HepG2 (cell line): ENCODE data around the gene TRPC1. TPM values are rescaled to one million over a fixed set of nuclear protein-coding genes. Genes with fewer than 3 reads are reported as not detected.
A peak's percentile ranks its signal among the peaks of the same experiment; 100 is the strongest.

ENCODE experiments used
- BRCA1 ChIP-seq: sonication (generic); formaldehyde crosslinking; IDR thresholded peaks from 2 replicates; pipeline ENCODE4 v1.4.0; 2020; ENCODE audit warnings: missing genetic modification reagents
- ETV5 ChIP-seq: IDR thresholded peaks from 2 replicates; pipeline ENCODE4 v1.6.1; 2018; ENCODE audit warnings: missing biosample characterization, missing genetic modification reagents, inconsistent platforms, borderline replicate concordance
- FOXO4 ChIP-seq: sonication (generic); formaldehyde crosslinking; conservative IDR thresholded peaks from 2 replicates; pipeline ENCODE4 v1.8.1; 2023; ENCODE audit warnings: missing genetic modification reagents
- IRF2 ChIP-seq: IDR thresholded peaks from 2 replicates; pipeline ENCODE4 v1.6.1; 2018; ENCODE audit warnings: missing genetic modification reagents, missing compliant biosample characterization
- KDM1A ChIP-seq: IDR thresholded peaks from 2 replicates; pipeline ENCODE4 v1.6.1; 2016; ENCODE audit warnings: missing compliant biosample characterization
- LCORL ChIP-seq, 2 experiments: fragments of 450-650 bp in 1 of 2; sonication (generic) in 1 of 2; formaldehyde crosslinking in 1 of 2; IDR thresholded peaks; 2 replicates each; pipeline versions ENCODE4 v1.5.0 to v1.6.1; 2017 to 2020; ENCODE audit warnings: antibody characterized with exemption in 1 of 2, missing genetic modification reagents in 1 of 2
- MXD1 ChIP-seq: sonication (generic); formaldehyde crosslinking; IDR thresholded peaks from 2 replicates; pipeline ENCODE4 v1.4.0; 2020; ENCODE audit warnings: mild to moderate bottlenecking, missing genetic modification reagents
- RFXAP ChIP-seq: sonication (generic); formaldehyde crosslinking; IDR thresholded peaks from 2 replicates; pipeline ENCODE4 v1.4.0; 2020; ENCODE audit warnings: missing genetic modification reagents, borderline replicate concordance
- SALL2 ChIP-seq: sonication (generic); formaldehyde crosslinking; IDR thresholded peaks from 2 replicates; pipeline ENCODE4 v1.8.1; 2023; ENCODE audit warnings: mild to moderate bottlenecking, missing genetic modification reagents, inconsistent platforms
- SATB2 ChIP-seq: sonication (generic); formaldehyde crosslinking; IDR thresholded peaks from 2 replicates; pipeline ENCODE4 v1.5.0; 2020; ENCODE audit warnings: missing genetic modification reagents
- SETDB1 ChIP-seq: sonication (generic); formaldehyde crosslinking; IDR thresholded peaks from 2 replicates; pipeline ENCODE4 v1.5.1; 2020; ENCODE audit warnings: missing genetic modification reagents, mild to moderate bottlenecking, borderline replicate concordance
- SNAPC4 ChIP-seq: sonication (generic); formaldehyde crosslinking; IDR thresholded peaks from 2 replicates; pipeline ENCODE4 v1.4.0; 2020; ENCODE audit warnings: mild to moderate bottlenecking, missing genetic modification reagents
- TGIF2 ChIP-seq: IDR thresholded peaks from 2 replicates; pipeline ENCODE4 v1.6.1; 2016; ENCODE audit warnings: control low read depth, missing compliant biosample characterization
- ZBTB42 ChIP-seq: sonication (generic); formaldehyde crosslinking; IDR thresholded peaks from 2 replicates; pipeline ENCODE4 v1.5.0; 2020; ENCODE audit warnings: mild to moderate bottlenecking, missing genetic modification reagents
- ZNF160 ChIP-seq: sonication (generic); formaldehyde crosslinking; IDR thresholded peaks from 2 replicates; pipeline ENCODE4 v1.8.0; 2022; ENCODE audit warnings: mild to moderate bottlenecking, inconsistent platforms, missing genetic modification reagents
- ZNF274 ChIP-seq: sonication (generic); formaldehyde crosslinking; IDR thresholded peaks from 2 replicates; pipeline ENCODE4 v1.5.1; 2020; ENCODE audit warnings: mild to moderate bottlenecking, missing genetic modification reagents
- ZNF362 ChIP-seq: sonication (generic); formaldehyde crosslinking; IDR thresholded peaks from 2 replicates; pipeline ENCODE4 v1.4.0; 2020; ENCODE audit warnings: missing genetic modification reagents, mild to moderate bottlenecking, borderline replicate concordance
- ZNF441 ChIP-seq: sonication (generic); formaldehyde crosslinking; IDR thresholded peaks from 2 replicates; pipeline ENCODE4 v1.7.0; 2021; ENCODE audit warnings: missing genetic modification reagents, borderline replicate concordance
- ZNF468 ChIP-seq: sonication (generic); formaldehyde crosslinking; IDR thresholded peaks from 2 replicates; pipeline ENCODE4 v1.8.0; 2022; ENCODE audit warnings: mild to moderate bottlenecking, moderate library complexity, missing genetic modification reagents
- ZNF547 ChIP-seq: sonication (generic); formaldehyde crosslinking; IDR thresholded peaks from 2 replicates; pipeline ENCODE4 v1.5.1; 2020; ENCODE audit warnings: mild to moderate bottlenecking, missing genetic modification reagents
- ZNF619 ChIP-seq: sonication (generic); formaldehyde crosslinking; IDR thresholded peaks from 2 replicates; pipeline ENCODE4 v1.4.0; 2020; ENCODE audit warnings: mild to moderate bottlenecking, missing genetic modification reagents
- ZNF660 ChIP-seq: sonication (generic); formaldehyde crosslinking; IDR thresholded peaks from 2 replicates; pipeline ENCODE4 v1.5.1; 2020; ENCODE audit warnings: mild to moderate bottlenecking, low read depth, missing genetic modification reagents, borderline replicate concordance
- polyA plus RNA-seq, 8 experiments: library from polyadenylated mRNA; depleted of rRNA in 3 of 8; stranded (reverse) in 7 of 8; unstranded in 1 of 8; fragments of >200 nt; fragmentation: Illumina TruSeq in 4 of 8; extraction: Trizol in 4 of 8; gene quantifications; 2 replicates each; pipeline versions ENCODE4 v1.2.1 to v1.2.3, GENCODE V29; 2011 to 2016; ENCODE audit warnings: low read depth in 4 of 8, missing spikeins in 1 of 8, mixed read lengths in 1 of 8; ENCODE audit not compliant: insufficient read depth in 1 of 8
- total RNA-seq, 5 experiments: library from RNA; depleted of rRNA; stranded (reverse); fragments of >200 nt; fragmentation: Illumina TruSeq; extraction: Trizol; gene quantifications; 2 replicates each; pipeline ENCODE4 v1.2.3, GENCODE V29; 2016; ENCODE audit warnings: low read depth in 1 of 5

TRPC1 gene
- total and polyA plus RNA-seq, 2 of the 13 experiments (the other 11 are each of a cell fraction or from before 2014, with no cell fraction given), result 10.8 to 13.1 TPM

GRCh38 chr3:142723968-142724681 lies at the start of gene TRPC1 (continued):
- TF ChIP-seq MXD1 (0 out of 2 replicates have a peak, but pooled peaks have one; percentile 25), ZNF362 (CRISPR knock-in tag) (no peak), IRF2 (CRISPR knock-in tag) (no peak), ZNF274 (CRISPR knock-in tag) (no peak), RFXAP (CRISPR knock-in tag) (no peak), ZNF660 (no peak), TGIF2 (CRISPR knock-in tag) (no peak; the same call in 1 of the 2 replicates), BRCA1 (CRISPR knock-in tag) (peak; percentile 51; the same call in 1 of the 2 replicates), ZNF468 (CRISPR knock-in tag) (no peak), ZBTB42 (CRISPR knock-in tag) (peak; percentile 71; the same call in 1 of the 2 replicates), KDM1A (CRISPR knock-in tag) (no peak), FOXO4 (CRISPR knock-in tag) (no peak), SNAPC4 (CRISPR knock-in tag) (no peak), SETDB1 (CRISPR knock-in tag) (no peak), ZNF619 (CRISPR knock-in tag) (no peak), ZNF547 (CRISPR knock-in tag) (no peak), ETV5 (CRISPR knock-in tag) (no peak), SALL2 (CRISPR knock-in tag) (no peak), SATB2 (CRISPR knock-in tag) (0 out of 2 replicates have a peak, but pooled peaks have one; percentile 57), ZNF441 (0 out of 2 replicates have a peak, but pooled peaks have one; percentile 5), ZNF160 (CRISPR knock-in tag) (no peak; the same call in 1 of the 2 replicates), LCORL (IDR thresholded peaks at IDR 0.05) (no peak), LCORL (CRISPR knock-in tag; IDR thresholded peaks at IDR 0.05) (peak; percentile 5; the same call in 1 of the 2 replicates)
